Lower leg skin (tissue), 3 donors: ENCODE measurements around the gene TNPO1.

ENCODE experiments used
- POLR2A ChIP-seq, 2 donors: fragments of 450-650 bp; IDR thresholded peaks; one replicate each; pipeline ENCODE4 v1.6.1; 2016 to 2017; ENCODE audit warnings: antibody characterized with exemption in 2 of 2, mild to moderate bottlenecking in 1 of 2, moderate library complexity in 1 of 2
- TF ChIP-seq, protein P1 (sequence below), 3 donors: fragments of 450-650 bp; IDR thresholded peaks; one replicate each; pipeline ENCODE4 v1.5.1; 2016; ENCODE audit warnings: antibody characterized with exemption in 3 of 3, mild to moderate bottlenecking in 3 of 3, moderate library complexity in 2 of 3

DNA sequence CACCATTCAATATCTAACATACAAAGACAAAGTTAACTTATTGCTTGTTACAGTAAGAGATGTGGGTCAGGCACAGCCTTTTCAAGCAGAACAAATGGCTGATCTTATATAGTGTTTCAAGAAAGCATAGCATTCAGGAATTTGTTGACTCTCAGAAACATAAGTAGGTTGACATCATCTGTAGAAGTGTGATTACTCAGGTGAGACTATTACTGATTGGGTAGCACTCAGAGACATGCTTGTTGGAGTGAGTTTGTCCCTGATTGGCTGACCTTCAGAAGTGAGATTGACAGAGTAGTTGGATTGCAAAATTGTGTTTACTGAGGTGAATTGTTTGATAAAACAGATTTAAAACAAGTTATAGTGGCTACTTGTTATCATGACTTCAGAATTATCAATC lies 30.7 kb upstream of the TNPO1 start:
- TF ChIP-seq, protein P1, sequence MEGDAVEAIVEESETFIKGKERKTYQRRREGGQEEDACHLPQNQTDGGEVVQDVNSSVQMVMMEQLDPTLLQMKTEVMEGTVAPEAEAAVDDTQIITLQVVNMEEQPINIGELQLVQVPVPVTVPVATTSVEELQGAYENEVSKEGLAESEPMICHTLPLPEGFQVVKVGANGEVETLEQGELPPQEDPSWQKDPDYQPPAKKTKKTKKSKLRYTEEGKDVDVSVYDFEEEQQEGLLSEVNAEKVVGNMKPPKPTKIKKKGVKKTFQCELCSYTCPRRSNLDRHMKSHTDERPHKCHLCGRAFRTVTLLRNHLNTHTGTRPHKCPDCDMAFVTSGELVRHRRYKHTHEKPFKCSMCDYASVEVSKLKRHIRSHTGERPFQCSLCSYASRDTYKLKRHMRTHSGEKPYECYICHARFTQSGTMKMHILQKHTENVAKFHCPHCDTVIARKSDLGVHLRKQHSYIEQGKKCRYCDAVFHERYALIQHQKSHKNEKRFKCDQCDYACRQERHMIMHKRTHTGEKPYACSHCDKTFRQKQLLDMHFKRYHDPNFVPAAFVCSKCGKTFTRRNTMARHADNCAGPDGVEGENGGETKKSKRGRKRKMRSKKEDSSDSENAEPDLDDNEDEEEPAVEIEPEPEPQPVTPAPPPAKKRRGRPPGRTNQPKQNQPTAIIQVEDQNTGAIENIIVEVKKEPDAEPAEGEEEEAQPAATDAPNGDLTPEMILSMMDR (IDR thresholded peaks at IDR 0.05): no peak
- TF ChIP-seq POLR2A (IDR thresholded peaks at IDR 0.05): no peak
